Fibroblast of villous mesenchyme (primary cell): ENCODE data around the gene MCC. TPM values are rescaled to one million over a fixed set of nuclear protein-coding genes. Genes with fewer than 3 reads are reported as not detected.

Experiments used
- DNase-seq: peaks from one replicate; pipeline ENCODE4 v3.0.0-alpha.2; 2010; ENCODE audit warnings: low read depth
- H3K4me3 ChIP-seq: 2 replicates; pipeline ENCODE4 v1.5.1; 2011; ENCODE audit warnings: low read depth, mild to moderate bottlenecking, low read length
- CTCF ChIP-seq: IDR thresholded peaks from 2 replicates; pipeline ENCODE4 v1.5.1; 2012; ENCODE audit warnings: low read depth, mild to moderate bottlenecking, low read length; ENCODE audit not compliant: insufficient read depth
- total RNA-seq: library from RNA; depleted of rRNA; stranded (reverse); fragments of >200 nt; gene quantifications from 2 replicates; pipeline ENCODE4 v1.2.3, GENCODE V29; 2012

MCC gene
- total RNA-seq, 1 donor: 37.6 TPM

GRCh38 chr5:113119246-113119924 lies 368.9 kb downstream of the MCC start:
- no peak for DNase-seq
- no peak overlapping the region for H3K4me3 ChIP-seq
- no peak for TF ChIP-seq CTCF

GRCh38 chr5:113118765-113119164 lies 369.5 kb downstream of the MCC start:
- DNase-seq: no peak
- no peak for TF ChIP-seq CTCF
- no peak overlapping the region for H3K4me3 ChIP-seq

GRCh38 chr5:113118298-113118697 lies 370.0 kb downstream of the MCC start:
- TF ChIP-seq CTCF: no peak
- DNase-seq: no peak
- no peak overlapping the region for H3K4me3 ChIP-seq

GRCh38 chr5:113117543-113118115 lies 370.6 kb downstream of the MCC start:
- no peak for TF ChIP-seq CTCF
- no peak for DNase-seq
- no peak overlapping the region for H3K4me3 ChIP-seq

DNA sequence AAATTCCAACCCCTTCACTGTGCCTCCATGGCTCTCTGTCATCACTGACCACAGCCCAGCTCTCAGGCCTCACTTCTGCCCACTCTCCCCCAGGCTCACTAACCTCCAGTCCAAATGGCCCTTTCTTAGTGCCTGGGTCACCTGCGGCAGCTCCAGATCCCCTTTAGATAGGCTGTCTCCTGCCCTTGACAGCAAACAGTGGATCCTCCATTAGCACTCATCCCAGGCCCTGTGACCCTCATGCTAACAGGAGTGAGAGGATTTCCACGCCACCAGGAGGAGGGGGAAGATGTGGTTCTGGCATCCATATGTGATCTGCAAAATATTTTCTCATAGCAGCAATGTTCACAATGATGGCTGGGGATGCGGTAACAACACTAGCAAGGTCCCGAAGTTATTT lies 372.3 kb downstream of the MCC start:
- H3K4me3 ChIP-seq: no peak overlapping the region
- TF ChIP-seq CTCF: no peak
- no peak for DNase-seq

GRCh38 chr5:113115061-113115460 lies 373.2 kb downstream of the MCC start:
- no peak overlapping the region for H3K4me3 ChIP-seq
- DNase-seq: no peak
- TF ChIP-seq CTCF: no peak

- DNase-seq: no peak
- H3K4me3 ChIP-seq: no peak overlapping the region
- no peak for TF ChIP-seq CTCF
These were observed 373.7 kb downstream of the MCC start for GRCh38 chr5:113114559-113114958.
